ENCODE data around the gene FLNA. TPM values are rescaled to one million over a fixed set of nuclear protein-coding genes. Genes with fewer than 3 reads are reported as not detected.
A peak's percentile ranks its signal among the peaks of the same experiment; 100 is the strongest.
"Not testable (repeated sequence)": the region's sequence is repeated elsewhere in the genome, so short reads cannot be mapped to it uniquely, and the experiment has no call there.

Gene FLNA
- total RNA-seq, 1 experiment from 2014 or later, result 1,210 TPM

DNA sequence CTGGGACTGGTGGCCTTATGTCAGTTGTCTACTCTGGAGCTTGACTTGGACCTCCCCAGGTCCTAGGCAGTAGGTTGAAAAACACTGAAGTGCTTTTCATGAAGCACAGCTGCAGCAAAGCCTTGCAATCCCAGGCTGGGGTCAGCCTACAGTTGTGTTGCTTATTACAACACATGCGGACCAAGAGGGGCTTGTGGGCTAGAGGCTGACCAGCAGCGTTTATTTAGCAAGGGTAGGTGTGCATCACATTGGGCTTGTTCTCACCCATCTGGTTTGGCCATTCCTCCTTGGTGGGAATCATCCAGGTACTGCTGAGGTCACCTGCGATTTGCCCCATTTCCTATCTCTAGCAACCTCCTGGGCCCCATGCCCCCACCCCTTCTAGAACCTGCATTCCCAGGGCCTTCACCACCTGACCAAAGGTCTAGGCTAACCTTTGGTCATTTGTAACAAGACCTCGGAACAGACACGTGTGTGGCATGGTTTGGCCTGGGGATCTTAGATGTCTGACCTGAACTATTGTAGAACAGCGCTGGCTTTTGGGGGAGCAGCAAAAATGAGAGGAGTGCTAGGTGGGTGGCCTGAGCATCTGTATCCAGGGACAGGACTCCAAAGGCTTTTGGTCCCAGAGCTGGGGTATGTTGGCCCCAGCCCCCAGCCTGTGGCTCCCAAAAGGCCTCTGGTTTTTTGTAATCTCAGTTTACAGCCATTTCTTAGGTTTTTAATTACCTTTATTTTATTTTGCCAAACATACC lies 26.8 kb upstream of the FLNA start:
- no TSS peak for BruUV-seq (replicated peaks)
- peak; percentile 40 for DNase-seq (ENCODE audit: low spot score)
- no peaks in the 10 kb centered on the region for H3K4me1 ChIP-seq (ENCODE audit: insufficient read depth, low read length, poor library complexity, severe bottlenecking)
- peaks cover 25% of the 10 kb centered on the region for H3K36me3 ChIP-seq (ENCODE audit: insufficient read depth, low read length, poor library complexity, severe bottlenecking)
- no peak overlapping the region for H3K4me3 ChIP-seq (ENCODE audit: low read depth, low read length, poor library complexity, severe bottlenecking)
- ChIA-PET CTCF (no interaction called here), POLR2A (ENCODE audit: low non-redundant PET) (interaction anchor here (0.7 kb wide), 1 partner anchor 47 kb away, joined by 3 read pairs; no protein-coding TSS in a partner anchor)
- intact Hi-C loops (cut with micrococcal nuclease; ENCODE audit: unreplicated experiment), result no loop called here
- no peaks in the 10 kb centered on the region for H3K27me3 ChIP-seq (replicated peaks; ENCODE audit: insufficient read depth, low read depth, low read length, poor library complexity)
- no peaks in the 10 kb centered on the region for H3K9me3 ChIP-seq (ENCODE audit: low read depth, low read length, poor library complexity, severe bottlenecking)
- TF ChIP-seq EZH2 (IDR thresholded peaks at IDR 0.05; ENCODE audit: borderline replicate concordance, low read depth, low read length, poor library complexity, severe bottlenecking), result no peak
- TF ChIP-seq CTCF (conservative IDR thresholded peaks at IDR 0.05; ENCODE audit: low read depth, low read length), result no peak
- H3K27ac ChIP-seq (ENCODE audit: low read depth, low read length, poor library complexity, severe bottlenecking), result no peak overlapping the region

DNA sequence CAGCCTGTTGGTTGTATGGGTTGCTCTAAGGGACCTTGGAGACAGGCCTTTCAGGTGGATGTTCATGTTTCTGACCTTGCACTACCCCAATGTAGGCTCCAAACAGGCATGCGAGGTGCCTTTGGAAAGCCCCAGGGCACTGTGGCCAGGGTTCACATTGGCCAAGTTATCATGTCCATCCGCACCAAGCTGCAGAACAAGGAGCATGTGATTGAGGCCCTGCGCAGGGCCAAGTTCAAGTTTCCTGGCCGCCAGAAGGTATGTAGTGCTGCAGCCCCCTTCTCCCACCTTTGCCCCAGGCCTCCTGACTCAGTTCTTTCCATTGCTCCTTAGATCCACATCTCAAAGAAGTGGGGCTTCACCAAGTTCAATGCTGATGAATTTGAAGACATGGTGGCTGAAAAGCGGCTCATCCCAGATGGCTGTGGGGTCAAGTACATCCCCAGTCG lies 26.0 kb upstream of the FLNA start:
- CTCF ChIA-PET; H3K4me3 ChIP-seq (ENCODE audit: low read depth, low read length, poor library complexity, severe bottlenecking); POLR2A ChIA-PET (ENCODE audit: low non-redundant PET); DNase-seq (ENCODE audit: low spot score); intact Hi-C loops (cut with micrococcal nuclease; ENCODE audit: unreplicated experiment); H3K9me3 ChIP-seq (ENCODE audit: low read depth, low read length, poor library complexity, severe bottlenecking); H3K27me3 ChIP-seq (replicated peaks; ENCODE audit: insufficient read depth, low read depth, low read length, poor library complexity); H3K4me1 ChIP-seq (ENCODE audit: insufficient read depth, low read length, poor library complexity, severe bottlenecking); BruUV-seq (replicated peaks); H3K27ac ChIP-seq (ENCODE audit: low read depth, low read length, poor library complexity, severe bottlenecking): not testable (repeated sequence)
- peaks cover 25% of the 10 kb centered on the region for H3K36me3 ChIP-seq (ENCODE audit: insufficient read depth, low read length, poor library complexity, severe bottlenecking)

DNA sequence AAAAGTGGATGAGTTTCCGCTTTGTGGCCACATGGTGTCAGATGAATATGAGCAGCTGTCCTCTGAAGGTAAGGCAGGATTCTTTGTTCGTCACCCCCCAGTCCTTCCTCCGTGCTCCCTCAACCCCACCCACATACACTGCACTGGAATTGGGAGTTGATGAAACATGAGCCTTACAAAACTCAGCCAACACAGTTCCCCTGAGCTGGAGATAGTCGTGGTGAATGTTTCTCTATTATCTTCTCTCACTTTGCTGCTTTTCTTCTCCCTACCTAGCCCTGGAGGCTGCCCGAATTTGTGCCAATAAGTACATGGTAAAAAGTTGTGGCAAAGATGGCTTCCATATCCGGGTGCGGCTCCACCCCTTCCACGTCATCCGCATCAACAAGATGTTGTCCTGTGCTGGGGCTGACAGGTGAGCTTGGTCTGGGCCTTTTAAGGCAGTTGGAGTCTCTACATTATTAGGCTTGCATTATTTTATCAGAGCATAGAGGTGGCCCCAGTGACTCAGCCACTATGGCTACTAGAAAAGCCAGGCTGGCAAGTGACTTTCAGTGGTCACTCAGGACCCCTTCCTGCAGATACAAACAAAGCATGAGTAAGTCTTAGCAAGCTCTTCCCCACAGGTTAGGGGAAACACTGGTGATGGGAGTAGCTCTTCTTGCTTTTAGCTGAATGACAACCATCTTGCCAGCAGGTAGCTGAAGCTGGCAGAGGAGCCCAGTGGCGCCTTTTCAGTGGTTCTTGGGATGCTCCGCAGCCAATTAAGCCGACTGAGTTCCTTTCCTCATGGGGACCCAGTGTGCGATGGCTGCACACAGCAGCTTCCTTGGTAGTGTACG lies 25.3 kb upstream of the FLNA start:
- no peaks in the 10 kb centered on the region for H3K4me1 ChIP-seq (ENCODE audit: insufficient read depth, low read length, poor library complexity, severe bottlenecking)
- BruUV-seq (replicated peaks), result no TSS peak
- H3K4me3 ChIP-seq (ENCODE audit: low read depth, low read length, poor library complexity, severe bottlenecking), result peak overlapping the region; percentile 89
- ChIA-PET POLR2A (ENCODE audit: low non-redundant PET) (no interaction called here), CTCF (no interaction called here)
- H3K9me3 ChIP-seq (ENCODE audit: low read depth, low read length, poor library complexity, severe bottlenecking), result no peaks in the 10 kb centered on the region
- intact Hi-C loops (cut with micrococcal nuclease; ENCODE audit: unreplicated experiment), result loop anchor here (10.0 kb wide), 1 partner anchor 425 kb away; the partner anchor contains the start of genes HCFC1 and TMEM187
- H3K36me3 ChIP-seq (ENCODE audit: insufficient read depth, low read length, poor library complexity, severe bottlenecking), result peaks cover 25% of the 10 kb centered on the region
- DNase-seq (ENCODE audit: low spot score), result no peak
- H3K27me3 ChIP-seq (replicated peaks; ENCODE audit: insufficient read depth, low read depth, low read length, poor library complexity), result no peaks in the 10 kb centered on the region
- peak overlapping the region; percentile 100 for H3K27ac ChIP-seq (ENCODE audit: low read depth, low read length, poor library complexity, severe bottlenecking)
- TF ChIP-seq EZH2 (IDR thresholded peaks at IDR 0.05; ENCODE audit: borderline replicate concordance, low read depth, low read length, poor library complexity, severe bottlenecking) (no peak), CTCF (conservative IDR thresholded peaks at IDR 0.05; ENCODE audit: low read depth, low read length) (no peak)

Measured in A673 (cell line).